Measurements from ENCODE around the gene COQ10B. TPM values are rescaled to one million over a fixed set of nuclear protein-coding genes. Genes with fewer than 3 reads are reported as not detected.

Gene COQ10B
- total and polyA plus RNA-seq, 2 of the 4 experiments (the other 2 are of a cell fraction) = 9.5 to 28.7 TPM

DNA sequence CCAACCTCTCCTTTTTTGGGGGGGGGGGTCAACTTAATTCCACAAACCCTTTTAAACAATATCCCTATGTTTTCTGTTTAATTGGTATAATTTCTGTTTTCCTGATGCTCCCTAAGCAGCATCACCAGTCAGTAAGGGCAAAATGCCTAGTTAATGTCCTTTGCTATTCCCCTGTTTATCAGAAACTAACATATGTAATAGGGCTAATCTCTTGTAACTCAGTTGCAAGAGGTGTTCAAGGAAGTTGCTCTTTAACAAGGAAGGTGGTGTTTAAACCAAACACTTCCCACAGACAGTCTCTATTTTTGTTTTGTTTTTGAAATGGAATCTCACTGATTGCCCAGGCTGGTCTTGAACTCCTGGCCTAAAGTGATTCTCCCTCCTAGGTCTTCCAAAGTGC is 6.5 kb upstream of the COQ10B start:
- Histone ChIP-seq H2AK5ac (ENCODE audit: low read depth, low read length) (no peak overlapping the region), H3K4me3 (ENCODE audit: insufficient read depth, low read depth, low read length) (no peak overlapping the region), H3K56ac (ENCODE audit: extremely low read depth, insufficient read depth, low read length) (no peak overlapping the region), H3K79me1 (ENCODE audit: low read depth in 1 of 2, low read length in 2 of 2) (no peaks in the 10 kb centered on the region), H4K20me1 (ENCODE audit: insufficient read depth, low read length) (no peaks in the 10 kb centered on the region), H3K27ac (ENCODE audit: insufficient read depth, low read length) (no peak overlapping the region), H3K14ac (replicated peaks; ENCODE audit: low read depth, low read length) (no peak overlapping the region), H2AFZ (replicated peaks; ENCODE audit: low read length, poor library complexity) (no peak overlapping the region), H3K18ac (ENCODE audit: low read depth, low read length) (no peak overlapping the region), H3K9me1 (ENCODE audit: insufficient read depth, low read length) (peaks cover 3% of the 10 kb centered on the region; the same call in 1 of the 2 replicates), H2BK15ac (ENCODE audit: low read depth, low read length) (no peak overlapping the region), H3K9ac (ENCODE audit: low read depth, low read length) (no peak overlapping the region), H3K36me3 (ENCODE audit: control insufficient read depth, insufficient read depth, low read length) (no peaks in the 10 kb centered on the region), H3K4ac (ENCODE audit: low read depth, low read length) (no peak overlapping the region), H3K4me1 (ENCODE audit: control insufficient read depth, insufficient read depth, low read length) (peaks cover 5% of the 10 kb centered on the region), H3K27me3 (ENCODE audit: control insufficient read depth, insufficient read depth, low read length) (no peaks in the 10 kb centered on the region), H3K9me3 (ENCODE audit: control insufficient read depth, insufficient read depth, low read length) (no peaks in the 10 kb centered on the region), H3K4me2 (ENCODE audit: low read depth, low read length) (no peak overlapping the region), H4K5ac (ENCODE audit: low read depth, low read length) (no peak overlapping the region), H2BK20ac (ENCODE audit: low read depth, low read length) (no peak overlapping the region), H2AK9ac (replicated peaks; ENCODE audit: low read depth, low read length, poor library complexity) (no peak overlapping the region), H4K91ac (ENCODE audit: insufficient read depth, low read depth, low read length) (no peak overlapping the region), H3K23ac (ENCODE audit: low read depth, low read length) (no peak overlapping the region), H4K8ac (ENCODE audit: low read depth in 2 of 2, low read length in 2 of 2) (no peak overlapping the region), H2BK5ac (ENCODE audit: low read depth, low read length, poor library complexity, severe bottlenecking) (no peak overlapping the region), H2BK120ac (ENCODE audit: low read depth, low read length) (no peak overlapping the region)
- ATAC-seq (ENCODE audit: low read depth) = no peak
- POLR2A ChIA-PET (ENCODE audit: unreplicated experiment) = no interaction called here
- dilution Hi-C loops (cut with HindIII; ENCODE audit: low sequenced_read_pairs, unreplicated experiment) = no loop called here
- intact Hi-C loops (cut with micrococcal nuclease) = no loop called here
- in situ Hi-C loops (cut with MboI; ENCODE audit: low sequenced_read_pairs) = no loop called here
- CTCF ChIA-PET = no interaction called here
- DNase-seq = no peak
- no TSS peak for BruUV-seq (replicated peaks)
- TF ChIP-seq FOS (IDR thresholded peaks at IDR 0.05; ENCODE audit: low read depth, low read length) (no peak), SMC3 (IDR thresholded peaks at IDR 0.05; ENCODE audit: low read depth, low read length) (no peak), RFX5 (IDR thresholded peaks at IDR 0.05; ENCODE audit: low read depth, low read length) (no peak), NFE2L2 (IDR thresholded peaks at IDR 0.05; ENCODE audit: low read depth, low read length) (no peak), BHLHE40 (IDR thresholded peaks at IDR 0.05; ENCODE audit: low read depth, low read length) (no peak), CEBPB (IDR thresholded peaks at IDR 0.05; ENCODE audit: low read depth, low read length) (no peak), CHD1 (IDR thresholded peaks at IDR 0.05; ENCODE audit: low read depth, low read length) (no peak), MAZ (IDR thresholded peaks at IDR 0.05; ENCODE audit: borderline replicate concordance, low read depth, low read length) (no peak), POLR2A (IDR thresholded peaks at IDR 0.05; ENCODE audit: low read depth, low read length) (no peak), RAD21 (IDR thresholded peaks at IDR 0.05; ENCODE audit: low read length) (no peak), MAFK (IDR thresholded peaks at IDR 0.05; ENCODE audit: low read depth, low read length) (no peak)
- TF ChIP-seq, protein P1, sequence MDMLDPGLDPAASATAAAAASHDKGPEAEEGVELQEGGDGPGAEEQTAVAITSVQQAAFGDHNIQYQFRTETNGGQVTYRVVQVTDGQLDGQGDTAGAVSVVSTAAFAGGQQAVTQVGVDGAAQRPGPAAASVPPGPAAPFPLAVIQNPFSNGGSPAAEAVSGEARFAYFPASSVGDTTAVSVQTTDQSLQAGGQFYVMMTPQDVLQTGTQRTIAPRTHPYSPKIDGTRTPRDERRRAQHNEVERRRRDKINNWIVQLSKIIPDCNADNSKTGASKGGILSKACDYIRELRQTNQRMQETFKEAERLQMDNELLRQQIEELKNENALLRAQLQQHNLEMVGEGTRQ (IDR thresholded peaks at IDR 0.05; ENCODE audit: low read depth, low read length) = no peak
- TF ChIP-seq, protein P2, sequence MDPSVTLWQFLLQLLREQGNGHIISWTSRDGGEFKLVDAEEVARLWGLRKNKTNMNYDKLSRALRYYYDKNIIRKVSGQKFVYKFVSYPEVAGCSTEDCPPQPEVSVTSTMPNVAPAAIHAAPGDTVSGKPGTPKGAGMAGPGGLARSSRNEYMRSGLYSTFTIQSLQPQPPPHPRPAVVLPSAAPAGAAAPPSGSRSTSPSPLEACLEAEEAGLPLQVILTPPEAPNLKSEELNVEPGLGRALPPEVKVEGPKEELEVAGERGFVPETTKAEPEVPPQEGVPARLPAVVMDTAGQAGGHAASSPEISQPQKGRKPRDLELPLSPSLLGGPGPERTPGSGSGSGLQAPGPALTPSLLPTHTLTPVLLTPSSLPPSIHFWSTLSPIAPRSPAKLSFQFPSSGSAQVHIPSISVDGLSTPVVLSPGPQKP (IDR thresholded peaks at IDR 0.05; ENCODE audit: borderline replicate concordance, low read depth, low read length) = no peak
- TF ChIP-seq, protein P3, sequence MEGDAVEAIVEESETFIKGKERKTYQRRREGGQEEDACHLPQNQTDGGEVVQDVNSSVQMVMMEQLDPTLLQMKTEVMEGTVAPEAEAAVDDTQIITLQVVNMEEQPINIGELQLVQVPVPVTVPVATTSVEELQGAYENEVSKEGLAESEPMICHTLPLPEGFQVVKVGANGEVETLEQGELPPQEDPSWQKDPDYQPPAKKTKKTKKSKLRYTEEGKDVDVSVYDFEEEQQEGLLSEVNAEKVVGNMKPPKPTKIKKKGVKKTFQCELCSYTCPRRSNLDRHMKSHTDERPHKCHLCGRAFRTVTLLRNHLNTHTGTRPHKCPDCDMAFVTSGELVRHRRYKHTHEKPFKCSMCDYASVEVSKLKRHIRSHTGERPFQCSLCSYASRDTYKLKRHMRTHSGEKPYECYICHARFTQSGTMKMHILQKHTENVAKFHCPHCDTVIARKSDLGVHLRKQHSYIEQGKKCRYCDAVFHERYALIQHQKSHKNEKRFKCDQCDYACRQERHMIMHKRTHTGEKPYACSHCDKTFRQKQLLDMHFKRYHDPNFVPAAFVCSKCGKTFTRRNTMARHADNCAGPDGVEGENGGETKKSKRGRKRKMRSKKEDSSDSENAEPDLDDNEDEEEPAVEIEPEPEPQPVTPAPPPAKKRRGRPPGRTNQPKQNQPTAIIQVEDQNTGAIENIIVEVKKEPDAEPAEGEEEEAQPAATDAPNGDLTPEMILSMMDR (conservative IDR thresholded peaks at IDR 0.05; ENCODE audit: low read depth, low read length) = no peak

All from IMR-90 (cell line).